Measurements from ENCODE around the gene IL15. TPM values are rescaled to one million over a fixed set of nuclear protein-coding genes. Genes with fewer than 3 reads are reported as not detected.
A peak's percentile ranks its signal among the peaks of the same experiment; 100 is the strongest.

The IL15 gene
- total and polyA plus RNA-seq, 2 of the 4 experiments (the other 2 are of a cell fraction), result 5.0 to 5.2 TPM

- TF ChIP-seq RAD21 (IDR thresholded peaks at IDR 0.05; ENCODE audit: low read length), result no peak
These were observed 66.2 kb downstream of the IL15 start (continued) for GRCh38 chr4:141702472-141703182.

GRCh38 chr4:141703497-141703896 lies 67.1 kb downstream of the IL15 start:
- POLR2A ChIA-PET (ENCODE audit: unreplicated experiment), result no interaction called here
- Histone ChIP-seq H3K4me1 (ENCODE audit: control insufficient read depth, insufficient read depth, low read length) (peaks cover 7% of the 10 kb centered on the region; the same call in 1 of the 2 replicates), H2BK15ac (ENCODE audit: low read depth, low read length) (no peak overlapping the region), H2BK20ac (ENCODE audit: low read depth, low read length) (no peak overlapping the region), H3K27ac (ENCODE audit: insufficient read depth, low read length) (no peak overlapping the region), H4K5ac (ENCODE audit: low read depth, low read length) (no peak overlapping the region), H3K9ac (ENCODE audit: low read depth, low read length) (no peak overlapping the region), H3K9me3 (ENCODE audit: control insufficient read depth, insufficient read depth, low read length) (peaks cover 2% of the 10 kb centered on the region), H4K8ac (ENCODE audit: low read depth in 2 of 2, low read length in 2 of 2) (no peak overlapping the region), H3K79me1 (ENCODE audit: low read depth in 1 of 2, low read length in 2 of 2) (peaks cover 11 to 16% of the 10 kb centered on the region in 2 experiments), H3K18ac (ENCODE audit: low read depth, low read length) (no peak overlapping the region), H3K27me3 (ENCODE audit: control insufficient read depth, insufficient read depth, low read length) (no peaks in the 10 kb centered on the region), H3K14ac (replicated peaks; ENCODE audit: low read depth, low read length) (no peak overlapping the region), H3K9me1 (ENCODE audit: insufficient read depth, low read length) (peaks cover 4% of the 10 kb centered on the region; the same call in 1 of the 2 replicates), H2AK9ac (replicated peaks; ENCODE audit: low read depth, low read length, poor library complexity) (no peak overlapping the region), H4K20me1 (ENCODE audit: insufficient read depth, low read length) (no peaks in the 10 kb centered on the region), H2BK120ac (ENCODE audit: low read depth, low read length) (no peak overlapping the region), H3K56ac (ENCODE audit: extremely low read depth, insufficient read depth, low read length) (no peak overlapping the region), H4K91ac (ENCODE audit: insufficient read depth, low read depth, low read length) (no peak overlapping the region), H3K4me3 (ENCODE audit: insufficient read depth, low read depth, low read length) (no peak overlapping the region), H2BK5ac (ENCODE audit: low read depth, low read length, poor library complexity, severe bottlenecking) (no peak overlapping the region), H3K36me3 (ENCODE audit: control insufficient read depth, insufficient read depth, low read length) (no peaks in the 10 kb centered on the region), H3K4ac (ENCODE audit: low read depth, low read length) (no peak overlapping the region), H3K23ac (ENCODE audit: low read depth, low read length) (no peak overlapping the region), H2AK5ac (ENCODE audit: low read depth, low read length) (no peak overlapping the region), H3K4me2 (ENCODE audit: low read depth, low read length) (no peak overlapping the region), H2AFZ (replicated peaks; ENCODE audit: low read length, poor library complexity) (no peak overlapping the region)
- CTCF ChIA-PET, result interaction anchor here (0.6 to 1.3 kb wide), 2 partner anchors 226 to 353 kb away, joined by 3 to 5 read pairs; no protein-coding TSS in a partner anchor
- no TSS peak for BruUV-seq (replicated peaks)
- DNase-seq (no peak), ATAC-seq (ENCODE audit: low read depth) (no peak)
- intact Hi-C loops (cut with micrococcal nuclease) (no loop called here), in situ Hi-C loops (cut with MboI; ENCODE audit: low sequenced_read_pairs) (no loop called here), dilution Hi-C loops (cut with HindIII; ENCODE audit: low sequenced_read_pairs, unreplicated experiment) (no loop called here)
- TF ChIP-seq NFE2L2 (IDR thresholded peaks at IDR 0.05; ENCODE audit: low read depth, low read length) (no peak), ELK1 (IDR thresholded peaks at IDR 0.05; ENCODE audit: borderline replicate concordance, low read depth, low read length) (no peak), RAD21 (IDR thresholded peaks at IDR 0.05; ENCODE audit: low read length) (peak; percentile 12; the same call in 1 of the 2 replicates)
- no CpG with 5 or more reads among the region's 2 CpGs for WGBS, 2 experiments (ENCODE audit: extremely low coverage in 2 of 2, insufficient read length in 1 of 2)

Data from IMR-90 (cell line).